K562 (cell line): Measurements from ENCODE around the gene SYNGR4. TPM values are rescaled to one million over a fixed set of nuclear protein-coding genes. Genes with fewer than 3 reads are reported as not detected.

ENCODE experiments used
- ADNP ChIP-seq: fragments of 200-800 bp; sonication (Bioruptor generic); IDR thresholded peaks from 2 replicates; pipeline ENCODE4 v1.6.1; 2016; ENCODE audit warnings: missing genetic modification characterization, missing compliant biosample characterization
- ATF6 ChIP-seq: sonication (generic); formaldehyde crosslinking; IDR thresholded peaks from 2 replicates; pipeline ENCODE4 v1.4.0; 2020; ENCODE audit warnings: mild to moderate bottlenecking, missing genetic modification reagents
- CTBP1 ChIP-seq: fragments of 450-650 bp; IDR thresholded peaks from 2 replicates; pipeline ENCODE4 v1.6.1; 2016; ENCODE audit warnings: borderline replicate concordance
- EP300 ChIP-seq: IDR thresholded peaks from 2 replicates; pipeline ENCODE4 v1.6.1; 2012; ENCODE audit warnings: low read length, improper control_type of control experiment
- FOXJ2 ChIP-seq: fragments of 200-800 bp; sonication (Bioruptor generic); IDR thresholded peaks from 2 replicates; pipeline ENCODE4 v1.6.1; 2016; ENCODE audit warnings: missing genetic modification characterization, missing compliant biosample characterization
- GATAD2A ChIP-seq: fragments of 450-650 bp; IDR thresholded peaks from 2 replicates; pipeline ENCODE4 v1.6.1; 2017
- HNRNPK ChIP-seq: fragments of 200-400 bp; formaldehyde crosslinking; IDR thresholded peaks from one replicate; pipeline ENCODE4 v1.6.1; 2018; ENCODE audit warnings: mild to moderate bottlenecking, low read depth, low read length; ENCODE audit not compliant: poor library complexity, severe bottlenecking
- HNRNPUL1 ChIP-seq: fragments of 200-400 bp; formaldehyde crosslinking; IDR thresholded peaks from 2 replicates; pipeline ENCODE4 v1.6.1; 2017; ENCODE audit warnings: low read length
- ID3 ChIP-seq, 2 experiments: fragments of 250-450 bp in 1 of 2; fragments of 450-650 bp in 1 of 2; sonication (Bioruptor Pico) in 1 of 2; IDR thresholded peaks; 2 replicates each; pipeline versions ENCODE4 v1.6.1 to v1.8.0; 2016 to 2021; ENCODE audit warnings: mild to moderate bottlenecking in 2 of 2, moderate library complexity in 2 of 2, missing compliant biosample characterization in 1 of 2, missing genetic modification characterization in 1 of 2
- ILK ChIP-seq: fragments of 450-650 bp; IDR thresholded peaks from 2 replicates; pipeline ENCODE4 v1.6.1; 2016; ENCODE audit warnings: missing genetic modification characterization, low read depth, mild to moderate bottlenecking, missing compliant biosample characterization, moderate library complexity, borderline replicate concordance
- KAT8 ChIP-seq: fragments of 450-650 bp; IDR thresholded peaks from 2 replicates; pipeline ENCODE4 v1.6.1; 2016; ENCODE audit warnings: low read depth, mild to moderate bottlenecking
- MTA1 ChIP-seq: fragments of 450-650 bp; IDR thresholded peaks from 2 replicates; pipeline ENCODE4 v1.6.1; 2017; ENCODE audit warnings: borderline replicate concordance
- OTX1 ChIP-seq: fragments of 450-650 bp; formaldehyde crosslinking; IDR thresholded peaks from 2 replicates; pipeline ENCODE4 v1.4.0; 2022; ENCODE audit warnings: mild to moderate bottlenecking
- PURB ChIP-seq: sonication (generic); formaldehyde crosslinking; IDR thresholded peaks from 2 replicates; pipeline ENCODE4 v1.9.0; 2021; ENCODE audit warnings: low read depth, mild to moderate bottlenecking, missing genetic modification reagents
- RBM39 ChIP-seq: fragments of 200-400 bp; formaldehyde crosslinking; optimal IDR thresholded peaks from 2 replicates; pipeline ENCODE3; 2018; ENCODE audit warnings: low read depth, low read length
- TAF15 ChIP-seq: fragments of 200-400 bp; formaldehyde crosslinking; IDR thresholded peaks from 2 replicates; pipeline ENCODE4 v1.6.1; 2017; ENCODE audit warnings: mild to moderate bottlenecking, low read depth, low read length, moderate library complexity
- TAF9B ChIP-seq: fragments of 450-650 bp; IDR thresholded peaks from 2 replicates; pipeline ENCODE4 v1.6.1; 2018; ENCODE audit warnings: mild to moderate bottlenecking; ENCODE audit not compliant: partially characterized antibody
- TARDBP ChIP-seq: fragments of 450-650 bp; IDR thresholded peaks from 2 replicates; pipeline ENCODE4 v1.6.1; 2016
- TEAD1 ChIP-seq, 2 experiments: fragments of 450-650 bp in 1 of 2; sonication (generic) in 1 of 2; formaldehyde crosslinking; IDR thresholded peaks; 2 replicates each; pipeline versions ENCODE4 v1.4.0 to v1.8.0; 2020 to 2022; ENCODE audit warnings: mild to moderate bottlenecking in 2 of 2, missing genetic modification reagents in 1 of 2
- TFAM ChIP-seq: fragments of 250-450 bp; sonication (Bioruptor Pico); conservative IDR thresholded peaks from 2 replicates; pipeline ENCODE4 v1.5.0; 2021; ENCODE audit warnings: mild to moderate bottlenecking, moderate library complexity
- ZBTB17 ChIP-seq: fragments of 450-650 bp; formaldehyde crosslinking; IDR thresholded peaks from 2 replicates; pipeline ENCODE4 v1.4.0; 2020; ENCODE audit warnings: mild to moderate bottlenecking
- ZNF197 ChIP-seq: fragments of 200-800 bp; sonication (Bioruptor generic); IDR thresholded peaks from 2 replicates; pipeline ENCODE4 v1.6.1; 2016; ENCODE audit warnings: low read depth, missing genetic modification characterization, missing compliant biosample characterization
- ZNF274 ChIP-seq: IDR thresholded peaks from 2 replicates; pipeline ENCODE4 v1.6.1; 2011; ENCODE audit warnings: low read depth, mild to moderate bottlenecking, low read length, moderate library complexity, borderline replicate concordance
- ZNF316 ChIP-seq: fragments of 450-650 bp; IDR thresholded peaks from 2 replicates; pipeline ENCODE4 v1.6.1; 2016
- ZNF395 ChIP-seq: fragments of 200-800 bp; sonication (Bioruptor generic); IDR thresholded peaks from 2 replicates; pipeline ENCODE4 v1.6.1; 2017; ENCODE audit warnings: missing genetic modification characterization, missing compliant biosample characterization
- ZNF780A ChIP-seq: fragments of 250-450 bp; sonication (Bioruptor Pico); IDR thresholded peaks from 2 replicates; pipeline ENCODE4 v1.5.0; 2021; ENCODE audit warnings: mild to moderate bottlenecking
- ZSCAN29 ChIP-seq: fragments of 450-650 bp; IDR thresholded peaks from 2 replicates; pipeline ENCODE4 v1.6.1; 2017
- polyA plus RNA-seq, 8 experiments: library from polyadenylated mRNA; depleted of rRNA in 4 of 8; stranded (reverse) in 5 of 8; unstranded in 3 of 8; fragments of >200 nt; fragmentation: Nextera tagmentation in 2 of 8; fragmentation: Illumina TruSeq in 1 of 8; extraction: Ambion mirVana in 2 of 8; extraction: Trizol in 1 of 8; gene quantifications; 2 replicates each; pipeline versions ENCODE4 v1.2.1 to v1.2.3, GENCODE V29; 2011 to 2014; ENCODE audit warnings: inconsistent platforms in 1 of 8, missing spikeins in 1 of 8
- total RNA-seq, 7 experiments: library from RNA; depleted of rRNA in 6 of 7; stranded (reverse); fragments of >200 nt in 6 of 7; fragmentation: Illumina TruSeq in 2 of 7; extraction: Trizol in 2 of 7; gene quantifications; 2 replicates each; pipeline versions ENCODE4 v1.2.1 to v1.2.3, GENCODE V29; 2011 to 2021; ENCODE audit warnings: low replicate concordance in 1 of 7

The SYNGR4 gene
- total and polyA plus RNA-seq, 9 of the 15 experiments (the other 6 are each of a cell fraction or from before 2014, with no cell fraction given), result 0.07 to 0.14 TPM; not detected in 7

GRCh38 chr19:48362716-48363499, 1.3 kb upstream of the SYNGR4 start (continued):
- TF ChIP-seq MTA1, result no peak
- no peak for TF ChIP-seq RBM39
- peak; percentile 98 for TF ChIP-seq ZNF197 (CRISPR knock-in tag)
- peak; percentile 91; the same call in 1 of the 2 replicates for TF ChIP-seq ZNF395
- TF ChIP-seq ATF6 (CRISPR knock-in tag), result peak; percentile 79; the same call in 1 of the 2 replicates
- no peak for TF ChIP-seq ILK (tag)
- TF ChIP-seq EP300, result no peak
- TF ChIP-seq TARDBP, result no peak
- no peak for TF ChIP-seq ZNF274
- no peak for TF ChIP-seq KAT8
- peak; percentile 49; the same call in 1 of the 2 replicates for TF ChIP-seq OTX1 (CRISPR knock-in tag)
- TF ChIP-seq HNRNPK, result no peak
- no peak for TF ChIP-seq TFAM
- no peak for TF ChIP-seq GATAD2A
- no peak for TF ChIP-seq ID3 (CRISPR knock-in tag; IDR thresholded peaks at IDR 0.05)
- no peak for TF ChIP-seq ID3 (tag; IDR thresholded peaks at IDR 0.05)
- TF ChIP-seq ZBTB17 (CRISPR knock-in tag), result no peak
- no peak for TF ChIP-seq ZNF316
- TF ChIP-seq FOXJ2 (tag), result no peak
- TF ChIP-seq CTBP1, result peak; percentile 93
- no peak for TF ChIP-seq TAF15
- TF ChIP-seq ZSCAN29, result no peak
- TF ChIP-seq ADNP (tag), result no peak
- no peak for TF ChIP-seq ZNF780A (CRISPR knock-in tag)
- no peak for TF ChIP-seq HNRNPUL1
- TF ChIP-seq PURB (CRISPR knock-in tag), result no peak
- TF ChIP-seq TEAD1 (CRISPR knock-in tag; IDR thresholded peaks at IDR 0.05), result peak; percentile 81 to 98; a peak in 3 of 4 replicates
- no peak for TF ChIP-seq TAF9B
